Activated T-cell treated with anti-CD3 and anti-CD28 coated beads, Interleukin-2, amount 50 U/mL, for 1 hour (primary cell): ENCODE measurements around the gene SNORC.
"Not testable (repeated sequence)": the region's sequence is repeated elsewhere in the genome, so short reads cannot be mapped to it uniquely, and the experiment has no call there.

Source experiments
- DNase-seq: peaks from one replicate; pipeline ENCODE4 v3.0.0-alpha.2; 2020

The SNORC gene

DNA sequence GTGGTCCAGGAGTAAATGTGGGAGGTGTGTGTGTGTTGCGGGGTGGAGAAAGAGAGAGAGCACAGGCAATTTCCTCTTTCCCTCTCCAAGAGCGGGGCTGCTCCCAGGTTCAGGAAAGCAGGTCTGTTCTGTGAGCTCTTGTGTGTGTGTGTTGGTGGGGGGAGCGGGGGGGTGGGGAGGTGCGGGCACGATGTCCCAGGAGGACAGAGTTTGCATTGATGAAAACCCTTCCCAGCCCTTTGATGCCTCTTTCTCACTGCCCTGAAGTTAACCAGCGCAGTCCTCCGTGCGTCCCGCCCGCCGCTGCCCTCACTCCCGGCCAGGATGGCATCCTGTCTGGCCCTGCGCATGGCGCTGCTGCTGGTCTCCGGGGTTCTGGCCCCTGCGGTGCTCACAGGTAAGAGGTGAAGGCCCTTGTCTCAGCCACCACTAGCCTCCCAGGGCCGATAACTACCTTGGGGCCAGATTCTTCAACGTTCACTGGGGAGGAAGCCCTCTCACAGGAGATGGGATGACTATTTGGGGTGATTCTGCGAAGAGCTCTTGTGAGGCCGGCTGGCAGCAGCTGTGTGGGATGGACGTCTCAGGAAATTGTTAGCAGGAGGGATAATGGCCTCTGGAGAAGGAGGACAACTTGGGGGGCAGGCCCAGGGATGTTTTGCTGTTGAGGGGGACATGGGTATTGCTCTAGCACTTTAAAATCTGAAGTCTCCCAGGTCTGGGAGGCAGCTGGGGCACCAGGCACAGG lies at the start of gene SNORC:
TSS of gene SNORC (plus strand) at position 247 of the 748 bp plus-strand sequence. CDS start at position 325, 78 bp downstream.
- DNase-seq, result no peak

DNA sequence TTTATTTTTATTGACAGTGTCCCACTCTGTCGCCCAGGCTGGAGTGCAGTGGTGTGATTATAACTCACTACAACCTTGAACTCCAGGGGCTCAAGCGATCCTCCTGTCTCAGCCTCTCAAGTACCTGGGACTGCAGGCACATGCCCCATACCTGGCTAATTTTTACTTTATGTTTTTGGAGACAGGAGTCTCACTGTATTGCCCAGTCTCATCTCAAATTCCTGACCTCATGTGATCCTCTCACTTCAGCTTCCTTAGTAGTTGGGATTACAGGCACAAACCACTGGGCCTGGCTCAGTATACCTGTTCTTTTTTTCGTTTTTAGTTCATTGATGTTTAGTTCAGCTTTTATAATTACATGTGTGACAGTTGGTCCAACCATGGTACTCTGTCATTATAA lies 40.1 kb upstream of the SNORC start:
- no peak for DNase-seq

DNA sequence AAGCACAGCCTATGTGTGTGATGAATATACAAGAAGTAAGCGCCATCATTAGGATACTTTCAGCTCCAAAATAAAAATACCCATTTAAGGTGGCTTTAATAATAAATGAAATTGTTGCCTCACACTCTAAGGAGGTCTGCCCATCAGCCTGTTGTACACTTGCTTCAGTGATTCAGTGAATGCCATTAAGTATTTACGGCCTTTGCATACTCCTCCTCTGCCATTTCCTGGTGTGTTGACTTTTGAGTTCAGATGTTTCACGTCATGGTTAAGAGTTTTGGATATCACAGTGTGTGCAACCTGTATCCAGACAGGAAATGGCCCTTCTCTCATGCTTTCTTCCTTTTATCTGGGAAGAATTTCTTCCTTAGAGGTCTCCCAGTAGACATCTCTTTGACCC lies 38.6 kb upstream of the SNORC start:
- no peak for DNase-seq

DNA sequence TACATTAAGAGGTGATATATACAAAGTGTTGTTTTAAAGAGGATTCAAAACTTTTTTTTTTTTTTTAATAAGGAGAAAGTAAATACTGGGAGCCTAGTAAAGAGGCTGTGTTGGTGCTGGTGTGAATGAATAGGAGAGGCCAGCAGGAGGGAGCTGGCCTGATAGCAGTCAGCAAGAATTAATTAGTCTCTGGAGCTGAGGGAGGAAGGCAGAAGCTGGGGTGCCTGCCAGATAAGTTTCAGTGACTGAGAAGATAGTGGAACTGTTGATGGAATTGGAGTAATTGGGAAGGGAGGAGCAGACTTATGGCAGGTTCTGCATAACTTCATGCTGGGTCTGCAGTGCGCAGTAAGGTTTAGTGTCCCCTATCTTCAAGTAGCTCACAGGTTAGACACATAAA lies 36.2 kb upstream of the SNORC start:
- DNase-seq, result no peak

DNA sequence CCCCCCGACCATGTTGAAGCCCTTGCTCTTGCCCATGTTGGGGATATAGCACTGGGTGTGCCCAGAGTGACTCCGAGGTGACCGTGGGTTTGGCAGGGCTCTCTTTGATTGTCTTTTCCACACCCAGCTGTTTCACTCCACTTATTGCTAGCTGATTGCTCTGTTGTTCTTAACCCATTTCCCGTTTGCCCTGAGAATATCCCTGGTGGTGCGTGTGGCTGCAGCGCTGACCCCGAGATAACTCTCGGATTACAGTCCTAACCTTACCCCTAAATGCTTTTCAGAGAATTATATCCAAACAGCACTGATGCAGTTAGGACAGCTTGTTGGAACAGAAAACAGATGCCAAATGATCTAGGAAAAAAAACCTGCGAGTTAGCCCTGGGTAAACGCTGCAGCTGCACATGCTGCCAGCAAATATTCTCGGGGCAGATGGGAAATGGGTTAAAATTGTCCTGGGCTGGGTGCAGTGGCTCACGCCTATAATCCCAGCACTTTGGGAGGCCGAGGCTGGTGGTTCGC lies 34.3 kb upstream of the SNORC start:
- no peak for DNase-seq

DNA sequence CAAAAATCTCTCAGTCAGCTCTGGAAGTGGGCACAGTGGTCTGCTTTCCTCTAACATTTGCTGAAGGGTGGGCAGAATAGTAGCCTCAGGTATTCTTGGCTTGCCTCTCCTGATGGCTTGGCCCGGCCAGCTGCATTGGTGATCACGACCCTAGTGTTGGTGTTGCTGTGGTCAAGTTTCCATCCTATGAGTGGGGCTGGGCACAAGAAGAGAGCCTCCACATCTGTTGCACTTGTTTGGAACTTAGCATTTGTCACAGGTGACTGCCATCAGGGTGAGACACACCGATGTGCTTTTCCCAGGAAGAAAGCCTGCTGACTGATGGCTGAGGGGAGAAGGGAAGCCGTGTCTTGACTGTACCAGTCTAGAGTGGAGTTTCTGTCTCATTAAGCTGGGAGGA lies 33.1 kb upstream of the SNORC start:
- no peak for DNase-seq

DNA sequence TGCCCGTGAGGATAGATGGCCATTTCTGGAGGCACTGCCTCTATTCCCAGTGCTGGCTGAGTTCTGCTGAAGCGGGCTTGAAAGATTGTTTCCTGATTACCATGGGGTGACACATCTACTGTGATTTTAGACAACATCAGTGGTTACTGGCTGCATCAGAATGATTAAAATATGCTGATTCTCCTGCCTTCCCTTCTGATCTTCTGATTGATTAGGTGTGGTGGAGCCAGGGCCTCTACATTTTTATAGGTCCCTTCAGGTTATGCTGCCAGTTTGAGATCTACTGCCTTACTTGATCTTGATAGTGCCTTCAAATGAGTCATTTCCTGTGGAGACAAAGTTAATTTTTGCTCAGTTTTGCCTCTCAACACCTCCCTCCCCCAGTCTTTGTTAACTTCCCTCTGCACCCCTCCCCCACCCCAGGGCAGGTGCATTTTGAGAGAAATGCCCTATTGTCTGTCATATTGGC lies 31.6 kb upstream of the SNORC start:
- peak; percentile 55 for DNase-seq

DNA sequence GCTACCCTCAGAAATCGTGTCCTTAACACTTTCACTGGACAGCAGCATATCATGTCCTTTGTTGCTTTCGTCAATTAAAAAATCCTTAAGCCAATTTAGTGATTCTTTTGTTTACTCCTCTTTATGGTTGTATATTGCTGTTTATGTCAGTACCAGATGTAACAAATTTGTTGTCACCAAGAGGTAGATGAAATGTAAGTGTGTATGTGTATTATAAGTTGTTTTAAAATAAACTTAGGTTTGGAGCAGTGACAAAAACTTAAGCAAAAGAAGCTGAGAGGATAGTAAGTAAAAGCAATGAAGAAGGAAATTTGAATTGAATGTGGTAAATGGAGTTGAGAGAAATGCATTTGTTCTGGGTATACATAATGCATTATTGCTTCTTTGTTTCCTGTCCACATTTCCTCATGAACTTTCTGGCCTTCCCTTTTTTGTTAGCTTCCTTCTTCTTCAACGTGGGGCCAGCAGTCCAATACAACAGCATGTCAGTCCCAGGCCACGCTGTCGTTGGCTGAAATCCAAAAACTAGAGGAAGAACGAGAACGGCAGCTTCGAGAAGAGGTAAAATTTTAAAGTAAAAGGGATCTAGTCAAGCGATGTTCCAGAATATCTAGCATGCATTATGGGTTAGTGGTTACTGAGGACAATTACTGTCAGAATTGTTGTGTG lies 30.5 kb upstream of the SNORC start:
- no peak for DNase-seq

DNA sequence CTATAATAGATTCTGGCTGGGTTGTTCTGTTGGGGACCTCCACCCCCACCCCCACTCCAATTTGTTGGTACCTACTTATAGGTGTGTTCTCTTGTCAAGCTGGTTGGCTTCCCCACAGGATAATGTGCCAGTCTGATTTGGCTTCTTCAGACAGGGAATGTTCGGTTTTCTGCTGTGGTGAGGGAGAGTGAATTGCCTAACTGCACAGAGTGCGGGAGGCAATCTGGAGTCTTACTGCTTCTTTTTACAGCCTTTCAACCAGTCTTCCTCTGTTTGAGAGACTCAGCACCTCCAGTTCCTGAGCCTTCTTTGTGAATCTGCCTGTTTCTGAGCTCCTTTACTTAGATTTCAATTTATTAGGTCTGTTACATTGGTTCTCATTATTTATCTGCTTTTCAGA lies 27.4 kb upstream of the SNORC start:
- DNase-seq, result no peak

DNA sequence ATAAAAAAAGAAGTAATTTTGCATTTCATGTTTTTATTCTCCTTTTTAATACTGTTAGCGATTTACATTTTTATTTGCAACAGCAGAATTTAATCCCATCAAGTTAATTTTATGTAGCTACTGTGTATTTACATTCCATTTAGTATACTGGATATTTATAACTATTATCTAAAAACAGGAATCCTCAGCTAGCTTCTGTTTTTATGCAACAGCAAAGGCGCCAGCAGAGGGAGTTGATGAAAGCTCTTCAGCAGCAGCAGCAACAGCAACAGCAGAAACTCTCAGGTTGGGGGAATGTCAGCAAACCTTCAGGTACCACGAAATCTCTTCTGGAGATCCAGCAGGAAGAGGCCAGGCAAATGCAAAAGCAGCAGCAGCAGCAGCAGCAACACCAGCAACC lies 26.2 kb upstream of the SNORC start:
- DNase-seq, result no peak

DNA sequence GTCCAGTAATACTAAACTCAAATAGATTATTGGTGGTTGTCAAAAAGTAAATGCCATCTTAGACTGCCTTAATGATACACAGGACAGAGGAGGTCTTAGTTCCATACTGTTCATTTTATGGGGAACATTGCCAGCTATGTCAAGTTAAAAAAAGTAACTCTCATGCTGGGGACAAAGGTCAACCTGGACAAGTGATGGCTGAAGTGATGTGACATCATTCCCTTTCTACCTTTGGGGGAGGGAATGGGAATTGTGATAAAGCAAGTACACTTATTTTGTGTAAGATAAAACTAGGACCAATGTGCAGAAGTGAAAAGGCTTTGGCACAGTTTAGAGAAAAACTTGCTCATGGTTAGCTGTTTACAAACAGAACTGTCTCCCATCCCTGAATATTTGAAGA lies 24.0 kb upstream of the SNORC start:
- no peak for DNase-seq

DNA sequence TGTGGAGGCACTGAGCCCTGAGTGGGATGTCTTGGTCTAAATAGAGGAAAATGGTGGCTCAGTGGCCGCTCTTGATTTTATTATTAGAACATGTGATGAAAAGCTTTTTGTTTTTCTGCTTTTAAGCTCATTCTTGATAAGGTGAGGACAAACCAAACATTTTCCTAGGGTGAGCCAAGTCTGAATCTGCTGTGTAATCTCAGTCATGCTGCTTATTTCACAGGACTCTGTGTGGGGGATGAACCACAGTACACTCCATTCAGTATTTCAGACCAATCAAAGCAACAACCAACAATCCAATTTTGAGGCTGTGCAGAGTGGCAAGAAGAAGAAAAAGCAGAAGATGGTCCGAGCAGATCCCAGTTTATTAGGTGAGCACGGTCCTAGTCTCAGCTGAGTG lies 20.0 kb upstream of the SNORC start:
- DNase-seq, result no peak

DNA sequence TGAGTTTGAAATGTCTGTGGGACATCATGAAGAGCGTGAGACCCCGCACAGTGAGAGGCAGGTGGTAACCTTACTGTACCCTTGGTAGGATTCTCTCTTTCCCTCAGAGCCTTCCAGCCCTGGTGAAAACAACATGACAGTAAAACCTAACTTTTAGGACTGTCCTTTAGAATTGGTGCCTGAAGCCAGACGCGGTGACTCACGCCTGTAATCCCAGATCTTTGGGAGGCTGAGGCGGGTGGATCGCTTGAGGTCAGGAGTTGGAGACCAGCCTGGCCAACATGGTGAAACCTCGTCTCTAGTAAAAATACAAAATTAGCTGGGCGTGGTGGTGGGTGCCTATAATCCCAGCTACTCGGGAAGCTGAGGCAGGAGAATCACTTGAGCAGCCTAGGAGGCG lies 18.0 kb upstream of the SNORC start:
- not testable (repeated sequence) for DNase-seq

DNA sequence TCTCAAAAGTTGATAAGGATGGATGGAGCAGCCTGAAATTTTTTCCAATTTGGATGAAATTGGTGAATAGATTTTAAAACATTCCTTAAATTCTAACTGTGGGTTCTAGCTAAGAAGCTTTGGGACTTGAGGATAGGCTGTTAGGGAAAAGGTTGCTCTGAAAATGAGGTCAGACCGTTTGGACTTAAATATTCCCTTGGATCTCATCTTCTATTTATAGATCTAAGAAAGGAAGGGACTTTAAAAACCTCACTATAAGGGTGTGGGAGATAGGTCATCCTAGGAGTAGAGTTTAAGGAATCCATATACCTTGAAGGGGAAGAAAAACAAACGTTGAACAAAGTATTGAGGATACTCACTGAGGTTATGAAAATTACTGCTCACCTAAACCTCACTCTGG lies 17.4 kb upstream of the SNORC start:
- DNase-seq, result no peak

DNA sequence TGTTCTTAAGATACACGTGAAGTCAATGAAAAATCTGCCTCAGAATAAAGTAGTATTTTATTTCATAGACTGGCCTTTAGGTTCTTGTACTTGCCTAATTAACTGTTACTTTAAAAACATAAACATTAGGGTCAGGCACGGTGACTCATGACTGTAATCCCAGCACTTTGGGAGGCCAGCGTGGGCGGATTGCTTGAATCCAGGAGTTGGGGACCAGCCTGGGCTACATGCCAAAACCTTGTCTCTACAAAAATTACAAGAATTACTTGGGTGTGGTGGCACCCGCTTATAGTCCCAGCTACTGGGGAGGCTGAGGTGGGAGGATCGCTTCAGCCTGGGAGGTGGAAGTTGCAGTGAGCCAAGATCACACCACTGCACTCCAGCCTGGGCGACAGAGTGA lies 16.0 kb upstream of the SNORC start:
- DNase-seq, result no peak

DNA sequence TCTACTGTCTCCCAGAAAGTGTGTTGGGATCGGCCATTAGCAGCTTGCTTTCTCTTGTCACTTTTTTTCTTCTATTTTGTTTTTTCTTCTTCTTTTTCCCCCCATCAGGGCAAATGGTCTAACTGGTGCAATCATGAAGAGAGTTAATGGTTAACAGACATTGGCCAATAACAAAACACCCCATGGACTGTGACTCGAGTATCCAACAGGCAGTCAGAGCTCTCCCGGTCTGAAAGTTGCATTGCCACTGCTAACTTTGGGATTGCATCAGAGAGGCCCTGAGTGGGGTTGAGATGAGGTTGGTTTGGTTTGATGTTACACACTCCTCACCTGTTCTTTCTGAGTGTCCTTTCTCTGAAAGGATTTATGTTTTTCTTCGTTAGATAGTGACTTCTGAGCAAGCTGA lies 12.9 kb upstream of the SNORC start:
- DNase-seq, result no peak

DNA sequence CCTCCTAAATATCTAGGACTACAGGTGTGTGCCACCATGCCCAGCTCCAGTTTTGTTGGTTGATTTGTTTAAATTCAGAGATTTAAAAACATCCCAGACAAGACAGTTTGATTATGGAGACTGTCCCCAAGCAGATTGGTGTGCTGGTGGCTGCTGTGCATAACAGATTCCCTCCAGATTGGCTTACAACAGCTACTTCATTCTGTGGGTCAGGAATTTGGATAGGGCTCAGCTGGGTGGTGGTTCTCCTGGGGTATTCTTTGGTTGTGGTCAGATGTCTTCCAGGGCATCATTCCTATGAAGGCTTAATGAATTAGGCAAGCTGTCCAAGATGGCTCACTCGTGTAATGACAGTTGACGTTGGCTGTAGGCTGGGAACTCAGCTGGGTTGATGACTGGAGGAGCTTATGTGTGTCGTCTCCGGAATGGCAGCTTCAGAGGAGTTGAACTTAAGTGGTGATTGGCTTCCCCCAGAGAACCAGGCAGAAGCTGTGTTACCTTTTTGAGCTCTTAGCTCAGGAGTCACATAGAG lies 10.6 kb upstream of the SNORC start:
- no peak for DNase-seq

DNA sequence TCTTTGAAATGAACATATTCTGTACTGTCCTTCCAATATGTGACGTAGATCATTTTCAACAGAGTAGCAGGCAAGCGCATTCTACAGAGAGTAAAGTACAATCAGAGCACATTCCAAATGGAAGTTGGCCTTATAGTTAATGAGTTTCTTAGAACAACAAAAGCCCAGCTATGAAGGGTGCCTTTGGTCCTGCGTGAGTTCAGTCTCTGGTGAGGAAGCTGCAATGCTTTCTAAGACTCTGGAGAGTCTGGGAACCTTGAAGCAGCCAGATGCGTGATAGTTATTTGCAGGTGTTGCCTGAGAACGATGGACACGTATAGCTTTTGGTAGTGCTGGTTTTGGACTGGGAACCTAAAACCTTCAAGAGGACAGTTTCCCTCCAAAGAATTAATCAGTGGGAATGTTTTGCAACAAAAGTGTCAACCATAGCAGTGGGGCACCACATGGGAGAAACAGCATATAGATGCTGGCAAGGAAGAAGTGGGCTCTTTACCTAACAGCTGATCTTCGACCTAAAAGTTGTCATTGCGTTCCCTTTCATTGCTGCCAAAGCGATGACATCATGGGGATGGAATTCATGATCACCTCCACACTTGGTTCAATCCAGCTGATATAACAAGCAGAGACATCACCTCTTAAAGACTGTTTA lies 9.3 kb upstream of the SNORC start:
- no peak for DNase-seq

DNA sequence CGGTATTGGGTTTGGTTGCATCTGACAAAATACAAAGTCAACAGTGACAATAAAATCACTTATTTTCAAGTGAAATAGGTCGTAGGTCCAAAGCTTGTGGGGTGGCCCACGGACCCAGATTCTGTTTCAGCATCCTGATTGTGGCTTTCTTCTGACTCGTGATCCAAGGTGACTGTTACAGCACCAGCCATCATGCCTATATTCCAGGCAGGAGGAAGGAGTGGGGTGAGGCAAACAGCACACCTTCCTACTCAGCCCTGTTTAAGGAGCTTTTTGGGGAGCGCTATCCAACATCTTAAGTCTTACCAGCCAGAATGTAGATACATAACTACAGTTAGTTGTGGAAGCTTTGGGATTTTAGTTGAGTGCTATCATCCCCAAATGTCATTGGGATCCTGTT lies 8.7 kb upstream of the SNORC start:
- DNase-seq, result no peak

DNA sequence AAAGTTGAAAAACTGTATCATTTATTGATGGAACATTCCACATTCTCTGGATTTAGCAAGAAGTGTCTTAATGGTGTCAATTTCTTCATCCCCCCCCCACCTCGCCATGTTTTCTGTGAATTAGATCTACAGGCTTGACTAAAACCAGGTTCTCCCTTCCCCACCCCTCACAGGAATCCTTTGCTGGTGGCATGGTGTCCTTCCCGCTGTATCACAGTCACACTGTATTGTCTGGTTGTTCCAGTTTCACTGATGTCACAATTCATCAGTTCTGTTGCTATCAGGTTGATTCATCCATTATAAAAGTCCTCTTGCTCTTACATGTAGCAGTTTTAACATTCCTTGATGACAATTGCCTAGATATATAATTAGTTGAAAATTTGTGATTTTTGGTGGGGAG lies 6.1 kb upstream of the SNORC start:
- no peak for DNase-seq

DNA sequence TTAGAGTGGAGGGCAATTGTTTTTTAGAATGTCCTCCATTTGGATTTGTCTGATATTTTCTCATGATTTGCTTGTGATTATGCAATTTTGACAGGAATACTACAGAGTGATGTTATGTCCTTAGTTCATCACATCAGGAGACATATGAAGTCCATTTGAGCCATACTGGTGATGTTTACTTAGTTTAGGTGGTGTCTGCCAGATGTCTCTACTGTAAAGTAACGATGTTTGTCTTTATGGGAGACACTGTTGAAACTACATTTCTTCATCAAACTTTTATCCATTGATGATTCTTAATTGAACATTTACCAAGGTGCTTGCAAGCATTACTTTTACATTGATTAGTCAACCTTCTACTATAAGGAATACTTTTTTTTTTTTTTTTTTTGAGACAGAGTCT lies 4.9 kb upstream of the SNORC start:
- DNase-seq, result no peak

DNA sequence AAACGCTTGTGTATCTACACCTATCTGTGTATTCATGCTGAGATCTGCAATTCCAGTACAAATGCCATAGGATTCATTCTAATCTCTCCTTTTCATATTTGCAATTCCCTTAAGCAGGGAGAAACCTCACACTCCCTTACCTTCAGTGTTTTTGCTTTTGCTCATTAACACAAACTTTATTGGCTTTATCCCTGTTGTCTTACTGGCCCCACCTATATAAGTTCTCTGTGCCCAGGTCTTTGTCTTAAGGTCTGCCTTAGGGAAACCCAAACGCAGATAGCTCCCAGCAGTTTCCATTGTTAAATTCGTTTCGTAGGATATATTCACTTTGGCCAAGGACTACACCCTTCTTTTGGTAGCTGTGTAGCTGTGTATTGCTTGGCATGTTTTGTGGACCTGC lies 4.0 kb upstream of the SNORC start:
- no peak for DNase-seq

DNA sequence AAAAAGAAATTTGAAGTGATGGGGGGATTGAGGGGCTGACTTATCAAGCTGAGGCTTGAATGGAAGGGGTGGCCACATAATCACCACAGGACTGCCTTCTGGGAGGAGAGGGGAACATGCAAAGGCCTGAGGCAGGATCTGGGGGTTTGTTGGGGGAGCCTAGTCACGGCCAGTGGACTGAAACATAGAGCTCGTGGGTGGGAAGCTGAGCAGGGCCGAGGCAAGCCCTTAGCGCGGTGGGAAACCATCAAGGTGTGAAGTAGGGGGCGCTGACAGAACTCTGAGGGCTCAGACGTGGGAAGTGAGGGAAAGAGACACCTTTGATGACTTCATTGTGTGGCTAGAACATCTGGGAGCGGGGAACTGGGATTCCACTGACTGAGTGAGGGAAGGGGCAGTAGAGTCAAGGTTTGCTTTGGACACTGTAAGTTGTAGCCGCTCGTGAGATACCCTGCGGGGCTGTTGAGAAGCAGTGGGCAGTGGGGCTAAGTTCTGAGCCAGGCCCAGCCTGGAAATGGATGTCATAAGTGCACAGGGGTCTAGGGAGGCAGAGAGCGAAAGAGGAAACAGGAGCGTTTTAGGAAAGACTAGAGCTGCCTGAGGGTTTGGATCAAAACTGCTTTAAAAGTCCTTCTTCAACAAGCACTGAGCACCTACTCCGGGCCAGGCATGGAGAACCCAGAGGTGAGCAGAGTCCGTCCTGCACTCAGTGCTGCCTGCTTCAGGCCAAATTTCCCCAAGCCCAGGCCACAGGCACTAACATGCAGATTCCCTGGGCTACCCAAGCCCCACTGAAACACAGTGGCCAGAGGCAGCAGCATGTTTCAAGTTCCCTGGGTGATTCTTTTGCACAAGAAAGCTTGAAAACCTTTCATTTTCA lies 686 bp upstream of the SNORC start:
- peak; percentile 15 for DNase-seq
